HG03342 (cell line): ENCODE data around the gene TMEM130.
"Not testable (repeated sequence)": the region's sequence is repeated elsewhere in the genome, so short reads cannot be mapped to it uniquely, and the experiment has no call there.

ENCODE experiments used
- ATAC-seq: cut with Tn5 transposase; IDR thresholded peaks from one replicate; pipeline ENCODE4 v1.9.1; 2021; ENCODE audit warnings: mild to moderate bottlenecking, moderate library complexity; ENCODE audit not compliant: unreplicated experiment

The TMEM130 gene

GRCh38 chr7:98877692-98878364 is 8.0 kb upstream of the TMEM130 start:
- ATAC-seq, result no peak

GRCh38 chr7:98877146-98877545 is 7.3 kb upstream of the TMEM130 start:
- no peak for ATAC-seq

- no peak for ATAC-seq
Measured at GRCh38 chr7:98875501-98875900, 5.7 kb upstream of the TMEM130 start.

- ATAC-seq, result no peak
Measured at GRCh38 chr7:98874942-98875341, 5.1 kb upstream of the TMEM130 start.

GRCh38 chr7:98873610-98874009 is 3.8 kb upstream of the TMEM130 start:
- ATAC-seq, result not testable (repeated sequence)

- ATAC-seq, result no peak
Measured at GRCh38 chr7:98872328-98872924, 2.6 kb upstream of the TMEM130 start.

GRCh38 chr7:98870807-98871491 is 1.1 kb upstream of the TMEM130 start:
- ATAC-seq, result no peak

GRCh38 chr7:98870121-98870651 is 372 bp upstream of the TMEM130 start:
- ATAC-seq, result peak; percentile 84

GRCh38 chr7:98869027-98869596 is 702 bp downstream of the TMEM130 start:
- no peak for ATAC-seq

- ATAC-seq, result no peak
Measured at GRCh38 chr7:98868450-98868849, 1.4 kb downstream of the TMEM130 start.

- no peak for ATAC-seq
Measured at GRCh38 chr7:98866765-98867164, 3.0 kb downstream of the TMEM130 start.

- ATAC-seq, result no peak
Measured at GRCh38 chr7:98866351-98866750, 3.5 kb downstream of the TMEM130 start.

GRCh38 chr7:98864731-98865453 is 4.9 kb downstream of the TMEM130 start:
- no peak for ATAC-seq

- ATAC-seq, result no peak
Measured at GRCh38 chr7:98863601-98864000, 6.2 kb downstream of the TMEM130 start.

GRCh38 chr7:98862716-98863420 is 6.9 kb downstream of the TMEM130 start:
- no peak for ATAC-seq

- ATAC-seq, result no peak
Measured at GRCh38 chr7:98862203-98862602, 7.6 kb downstream of the TMEM130 start.

- no peak for ATAC-seq
Measured at GRCh38 chr7:98860071-98860470, 9.7 kb downstream of the TMEM130 start.

- no peak for ATAC-seq
Measured at GRCh38 chr7:98855610-98856422, 14.0 kb downstream of the TMEM130 start.

- no peak for ATAC-seq
Measured at GRCh38 chr7:98852826-98853225, 17.0 kb downstream of the TMEM130 start.
